Measurements from ENCODE around the gene PEG3.

The PEG3 gene

DNA sequence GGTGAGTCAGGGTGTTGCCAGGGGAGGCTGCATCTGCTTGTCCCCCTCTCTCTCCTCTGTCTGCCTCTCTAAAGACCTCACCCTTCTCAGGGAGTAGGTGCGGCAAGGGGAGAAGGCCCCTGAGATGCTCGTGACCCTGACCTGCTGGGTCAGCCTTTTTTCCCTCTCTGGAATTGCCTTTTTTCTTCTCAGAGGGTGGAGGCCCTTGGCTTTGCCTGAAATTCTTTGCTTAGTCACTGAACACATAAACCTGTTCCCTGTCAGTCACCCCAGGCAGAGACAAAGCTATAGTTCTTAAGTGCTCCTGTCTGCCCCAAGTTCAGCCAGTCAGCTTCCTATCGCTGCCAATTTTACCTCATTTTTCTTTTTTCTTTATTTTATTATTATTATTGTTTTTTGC, 35.2 kb upstream of the PEG3 start:
- H3K27me3 ChIP-seq (replicated peaks) = no peaks in the 10 kb centered on the region
- no peaks in the 10 kb centered on the region for H3K36me3 ChIP-seq (replicated peaks)
- no peak overlapping the region for H3K27ac ChIP-seq
- TF ChIP-seq, protein P1, sequence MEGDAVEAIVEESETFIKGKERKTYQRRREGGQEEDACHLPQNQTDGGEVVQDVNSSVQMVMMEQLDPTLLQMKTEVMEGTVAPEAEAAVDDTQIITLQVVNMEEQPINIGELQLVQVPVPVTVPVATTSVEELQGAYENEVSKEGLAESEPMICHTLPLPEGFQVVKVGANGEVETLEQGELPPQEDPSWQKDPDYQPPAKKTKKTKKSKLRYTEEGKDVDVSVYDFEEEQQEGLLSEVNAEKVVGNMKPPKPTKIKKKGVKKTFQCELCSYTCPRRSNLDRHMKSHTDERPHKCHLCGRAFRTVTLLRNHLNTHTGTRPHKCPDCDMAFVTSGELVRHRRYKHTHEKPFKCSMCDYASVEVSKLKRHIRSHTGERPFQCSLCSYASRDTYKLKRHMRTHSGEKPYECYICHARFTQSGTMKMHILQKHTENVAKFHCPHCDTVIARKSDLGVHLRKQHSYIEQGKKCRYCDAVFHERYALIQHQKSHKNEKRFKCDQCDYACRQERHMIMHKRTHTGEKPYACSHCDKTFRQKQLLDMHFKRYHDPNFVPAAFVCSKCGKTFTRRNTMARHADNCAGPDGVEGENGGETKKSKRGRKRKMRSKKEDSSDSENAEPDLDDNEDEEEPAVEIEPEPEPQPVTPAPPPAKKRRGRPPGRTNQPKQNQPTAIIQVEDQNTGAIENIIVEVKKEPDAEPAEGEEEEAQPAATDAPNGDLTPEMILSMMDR (IDR thresholded peaks at IDR 0.05; ENCODE audit: low read depth, low read length, missing control alignments) = no peak
- H3K4me3 ChIP-seq (ENCODE audit: low read depth, low read length) = no peak overlapping the region
- in situ Hi-C loops (cut with HindIII; ENCODE audit: low pct_ligation_motif_present, low sequenced_read_pairs) = no loop called here
- DNase-seq = no peak

DNA sequence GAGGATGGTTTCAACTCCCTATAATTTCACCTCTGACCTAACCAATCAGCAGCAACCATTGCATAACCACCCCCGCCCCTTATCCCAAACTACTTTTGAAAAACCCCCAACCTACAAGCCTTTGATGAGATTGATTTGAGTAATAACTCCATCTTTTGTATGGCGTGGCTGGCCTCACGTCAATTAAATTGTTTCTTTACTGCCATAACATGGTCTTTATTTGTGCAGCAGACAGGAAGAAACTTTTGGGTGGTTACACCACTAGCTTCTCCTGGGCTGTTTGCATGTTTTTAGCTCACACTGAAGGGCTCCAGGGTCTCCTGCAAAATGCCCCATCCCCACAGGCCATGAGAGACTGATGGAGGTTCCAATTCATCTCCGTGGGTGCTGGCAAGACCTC, 34.0 kb upstream of the PEG3 start:
- in situ Hi-C loops (cut with HindIII; ENCODE audit: low pct_ligation_motif_present, low sequenced_read_pairs) = no loop called here
- Histone ChIP-seq H3K36me3 (replicated peaks) (no peaks in the 10 kb centered on the region), H3K27ac (no peak overlapping the region), H3K27me3 (replicated peaks) (no peaks in the 10 kb centered on the region), H3K4me3 (ENCODE audit: low read depth, low read length) (no peak overlapping the region)
- TF ChIP-seq, protein P1 (IDR thresholded peaks at IDR 0.05; ENCODE audit: low read depth, low read length, missing control alignments) = no peak
- DNase-seq = no peak

DNA sequence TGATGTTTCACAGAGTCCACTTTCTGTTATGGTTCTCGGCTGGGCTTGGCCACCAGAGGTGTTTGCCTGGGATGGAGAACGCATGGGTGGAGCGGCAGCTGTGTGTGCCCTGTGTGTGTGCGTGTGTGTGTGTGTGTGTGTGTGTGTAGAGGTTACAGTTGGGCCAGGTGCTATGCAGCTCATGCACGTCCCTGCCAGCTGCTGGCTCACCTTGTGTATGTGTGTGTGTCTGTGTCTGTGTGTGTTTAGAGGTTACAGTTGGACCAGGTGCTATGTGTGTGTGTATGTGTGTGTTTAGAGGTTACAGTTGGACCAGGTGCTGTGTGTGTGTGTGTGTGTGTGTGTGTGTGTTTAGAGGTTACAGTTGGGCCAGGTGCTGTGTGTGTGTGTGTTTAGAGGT, 33.0 kb upstream of the PEG3 start:
- TF ChIP-seq, protein P1 (IDR thresholded peaks at IDR 0.05; ENCODE audit: low read depth, low read length, missing control alignments) = no peak
- in situ Hi-C loops (cut with HindIII; ENCODE audit: low pct_ligation_motif_present, low sequenced_read_pairs) = no loop called here
- Histone ChIP-seq H3K27me3 (replicated peaks) (no peaks in the 10 kb centered on the region), H3K27ac (no peak overlapping the region), H3K4me3 (ENCODE audit: low read depth, low read length) (no peak overlapping the region), H3K36me3 (replicated peaks) (no peaks in the 10 kb centered on the region)
- no peak for DNase-seq

DNA sequence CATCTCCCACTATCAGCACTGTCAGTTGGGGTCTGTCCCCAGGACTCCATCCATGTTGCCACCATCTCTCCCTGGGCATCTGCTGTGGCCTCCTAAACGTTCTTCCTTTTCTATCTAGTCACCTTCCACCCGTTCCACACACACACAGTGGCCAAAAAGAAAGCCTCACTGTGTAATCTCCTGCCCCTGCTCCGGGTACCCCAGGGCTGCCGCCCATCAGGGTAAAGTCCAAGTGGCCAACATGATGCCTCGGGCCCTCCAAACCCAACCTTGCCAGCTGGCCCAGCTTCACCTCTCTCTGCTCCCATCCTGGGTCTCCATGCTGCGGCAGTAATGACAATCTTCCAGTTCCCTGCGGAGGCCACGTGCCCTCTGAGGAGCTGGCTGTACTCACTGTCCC, 29.4 kb upstream of the PEG3 start:
- in situ Hi-C loops (cut with HindIII; ENCODE audit: low pct_ligation_motif_present, low sequenced_read_pairs) = no loop called here
- DNase-seq = no peak
- Histone ChIP-seq H3K27ac (no peak overlapping the region), H3K36me3 (replicated peaks) (no peaks in the 10 kb centered on the region), H3K27me3 (replicated peaks) (no peaks in the 10 kb centered on the region), H3K4me3 (ENCODE audit: low read depth, low read length) (no peak overlapping the region)
- TF ChIP-seq, protein P1 (IDR thresholded peaks at IDR 0.05; ENCODE audit: low read depth, low read length, missing control alignments) = no peak

DNA sequence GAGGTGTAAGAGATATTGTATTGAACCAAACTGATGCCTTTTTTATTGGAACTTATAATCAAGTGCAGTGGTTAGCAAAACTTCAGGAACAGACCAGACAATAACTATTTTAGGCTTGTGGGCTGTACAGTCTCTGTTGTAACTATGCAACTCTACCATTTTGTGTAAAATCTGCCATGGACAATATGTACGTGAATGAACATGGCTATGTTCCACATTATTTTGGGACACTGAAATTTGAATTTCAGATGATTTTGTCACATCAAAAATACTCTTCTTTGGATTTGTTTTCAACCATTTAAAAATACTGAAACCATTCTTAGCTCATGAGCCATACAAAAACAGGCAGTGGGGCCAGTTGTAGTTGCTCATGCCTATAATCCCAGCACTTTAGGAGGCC, 27.9 kb upstream of the PEG3 start:
- Histone ChIP-seq H3K4me3 (ENCODE audit: low read depth, low read length) (no peak overlapping the region), H3K27ac (no peak overlapping the region), H3K27me3 (replicated peaks) (no peaks in the 10 kb centered on the region), H3K36me3 (replicated peaks) (no peaks in the 10 kb centered on the region)
- TF ChIP-seq, protein P1 (IDR thresholded peaks at IDR 0.05; ENCODE audit: low read depth, low read length, missing control alignments) = no peak
- DNase-seq = no peak
- in situ Hi-C loops (cut with HindIII; ENCODE audit: low pct_ligation_motif_present, low sequenced_read_pairs) = no loop called here

DNA sequence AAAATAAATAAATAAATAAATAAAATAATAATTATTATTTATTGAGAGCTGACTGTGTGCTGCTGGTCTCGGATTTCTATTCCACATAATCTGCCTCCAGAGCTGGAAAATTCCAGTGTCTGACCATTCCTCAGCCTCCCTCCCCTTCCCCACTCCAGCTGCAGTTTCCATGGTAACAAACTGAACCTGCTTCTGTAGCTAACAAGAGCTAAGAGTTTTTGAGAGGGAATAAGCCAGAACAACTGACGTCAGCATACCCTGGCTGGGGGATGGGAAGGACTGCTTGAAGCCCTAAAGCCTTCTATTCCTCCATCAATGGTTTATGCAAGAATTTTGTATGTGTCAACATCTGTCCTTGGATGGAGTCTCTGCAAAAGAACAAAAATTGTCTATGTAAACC, 26.0 kb upstream of the PEG3 start:
- no peak for DNase-seq
- no peaks in the 10 kb centered on the region for H3K27me3 ChIP-seq (replicated peaks)
- TF ChIP-seq, protein P1 (IDR thresholded peaks at IDR 0.05; ENCODE audit: low read depth, low read length, missing control alignments) = no peak
- in situ Hi-C loops (cut with HindIII; ENCODE audit: low pct_ligation_motif_present, low sequenced_read_pairs) = no loop called here
- H3K27ac ChIP-seq = no peak overlapping the region
- H3K4me3 ChIP-seq (ENCODE audit: low read depth, low read length) = no peak overlapping the region
- H3K36me3 ChIP-seq (replicated peaks) = no peaks in the 10 kb centered on the region
